Measurements from ENCODE around the gene REELD1.

- no peak for TF ChIP-seq CTCF (IDR thresholded peaks at IDR 0.05)
- no peak for TF ChIP-seq ZFX (IDR thresholded peaks at IDR 0.05; ENCODE audit: borderline replicate concordance)
Observed at GRCh38 chr4:146278986-146279385, 64.6 kb downstream of the REELD1 start.
